Activated B cell treated with CpG ODN at 0.5 μM for 24 hours (primary cell): ENCODE data around the gene CPLX3. TPM values are rescaled to one million over a fixed set of nuclear protein-coding genes. Genes with fewer than 3 reads are reported as not detected.

Experiments used
- ATAC-seq: fragments of 200-7000 bp; cut with Tn5 transposase; one replicate; pipeline ENCODE4 v1.10.0; 2021; ENCODE audit warnings: low read depth, mild to moderate bottlenecking, moderate library complexity
- CTCF ChIA-PET: fragments of 350-600 bp; sonication (Branson Sonifier 250); formaldehyde crosslinking; loops from one replicate; lab custom pipeline; 2021; ENCODE audit warnings: antibody characterized with exemption; lab: Charles Lee
- POLR2A ChIA-PET: fragments of 350-600 bp; sonication (Branson Sonifier 250); formaldehyde crosslinking; loops from one replicate; lab custom pipeline; 2021; ENCODE audit warnings: antibody characterized with exemption; lab: Charles Lee
- DNase-seq: peaks from one replicate; pipeline ENCODE4 v3.0.0; 2022
- H3K27ac Mint-ChIP-seq: one replicate; pipeline ENCODE4 v1.8.0; 2020; ENCODE audit warnings: mixed read lengths
- H3K27me3 Mint-ChIP-seq: one replicate; pipeline ENCODE4 v1.8.0; 2021; ENCODE audit warnings: mixed read lengths
- H3K36me3 Mint-ChIP-seq: one replicate; pipeline ENCODE4 v1.8.0; 2021; ENCODE audit warnings: low read depth, mixed read lengths
- H3K4me1 Mint-ChIP-seq: one replicate; pipeline ENCODE4 v1.8.0; 2021; ENCODE audit warnings: mixed read lengths
- H3K4me3 Mint-ChIP-seq: one replicate; pipeline ENCODE4 v1.8.0; 2020; ENCODE audit warnings: mild to moderate bottlenecking, mixed read lengths
- H3K9me3 Mint-ChIP-seq: one replicate; pipeline ENCODE4 v1.8.0; 2020; ENCODE audit warnings: mixed read lengths
- CTCF ChIP-seq: fragments of 200-600 bp; IDR thresholded peaks from one replicate; pipeline ENCODE4 v1.8.0; 2022; ENCODE audit warnings: antibody characterized with exemption, mild to moderate bottlenecking
- intact Hi-C: fragments of 100-400 bp; cut with micrococcal nuclease; formaldehyde crosslinking; loops from one replicate; pipeline ENCODE4 v1.15.1; 2024
- total RNA-seq: library from RNA; stranded (reverse); gene quantifications from 2 replicates; pipeline ENCODE4 v1.2.3, GENCODE V29; 2022

Gene CPLX3
- total RNA-seq, 1 donor from 2014 or later: 0.22 TPM

DNA sequence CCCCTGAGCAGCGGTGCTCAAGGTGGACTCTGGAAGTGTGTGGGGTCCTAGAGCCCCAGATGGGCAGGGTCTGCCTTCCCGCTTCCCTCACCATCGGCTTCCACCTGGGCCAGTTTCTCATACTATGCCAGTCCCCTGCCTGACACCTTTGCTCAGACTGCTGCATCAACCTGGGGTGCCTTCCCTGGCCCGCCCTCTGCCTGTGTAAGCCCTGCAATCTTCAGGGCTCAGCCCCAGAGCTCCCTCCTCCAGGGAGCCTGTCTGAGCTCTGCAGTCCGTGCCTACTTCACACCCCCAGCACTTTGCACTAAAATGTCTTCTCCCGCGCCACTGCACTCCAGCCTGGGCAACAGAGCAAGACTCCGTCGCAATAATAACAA, 31.5 kb upstream of the CPLX3 start:
- no peak for DNase-seq
- TF ChIP-seq CTCF: no peak
- Mint-ChIP-seq H3K4me3 (peak overlapping the region; percentile 64), H3K36me3 (peaks cover 72% of the 10 kb centered on the region), H3K4me1 (peaks cover 96% of the 10 kb centered on the region), H3K27ac (peak overlapping the region; percentile 88), H3K27me3 (no peaks in the 10 kb centered on the region), H3K9me3 (no peaks in the 10 kb centered on the region)
- ChIA-PET CTCF (interaction anchor here (26.2 kb wide), 1 partner anchor 18 kb away, joined by 1146 read pairs; the partner anchor contains the start of gene CSK), POLR2A (interaction anchor here (0.7 to 32.5 kb wide), 5 partner anchors 12 to 413 kb away, joined by 3 to 2569 read pairs (median 4); partner anchors contain the start of genes CSK and ULK3)
- ATAC-seq: no peak
- intact Hi-C loops: no loop called here

GRCh38 chr15:74795966-74796625, 30.3 kb upstream of the CPLX3 start:
- DNase-seq (no peak), ATAC-seq (no peak)
- Mint-ChIP-seq H3K4me1 (peaks cover 96% of the 10 kb centered on the region), H3K9me3 (no peaks in the 10 kb centered on the region), H3K27ac (peak overlapping the region; percentile 88), H3K4me3 (peak overlapping the region; percentile 39), H3K36me3 (peaks cover 79% of the 10 kb centered on the region), H3K27me3 (no peaks in the 10 kb centered on the region)
- no peak for TF ChIP-seq CTCF
- ChIA-PET POLR2A (interaction anchor here (1.2 to 32.5 kb wide), 3 partner anchors 11 to 16 kb away, joined by 4 to 2569 read pairs (median 6); partner anchors contain the start of gene CSK), CTCF (interaction anchor here (6.3 to 26.2 kb wide), 2 partner anchors 7 to 20 kb away, joined by 134 to 1146 read pairs; partner anchors contain the start of gene CSK)
- intact Hi-C loops: no loop called here

DNA sequence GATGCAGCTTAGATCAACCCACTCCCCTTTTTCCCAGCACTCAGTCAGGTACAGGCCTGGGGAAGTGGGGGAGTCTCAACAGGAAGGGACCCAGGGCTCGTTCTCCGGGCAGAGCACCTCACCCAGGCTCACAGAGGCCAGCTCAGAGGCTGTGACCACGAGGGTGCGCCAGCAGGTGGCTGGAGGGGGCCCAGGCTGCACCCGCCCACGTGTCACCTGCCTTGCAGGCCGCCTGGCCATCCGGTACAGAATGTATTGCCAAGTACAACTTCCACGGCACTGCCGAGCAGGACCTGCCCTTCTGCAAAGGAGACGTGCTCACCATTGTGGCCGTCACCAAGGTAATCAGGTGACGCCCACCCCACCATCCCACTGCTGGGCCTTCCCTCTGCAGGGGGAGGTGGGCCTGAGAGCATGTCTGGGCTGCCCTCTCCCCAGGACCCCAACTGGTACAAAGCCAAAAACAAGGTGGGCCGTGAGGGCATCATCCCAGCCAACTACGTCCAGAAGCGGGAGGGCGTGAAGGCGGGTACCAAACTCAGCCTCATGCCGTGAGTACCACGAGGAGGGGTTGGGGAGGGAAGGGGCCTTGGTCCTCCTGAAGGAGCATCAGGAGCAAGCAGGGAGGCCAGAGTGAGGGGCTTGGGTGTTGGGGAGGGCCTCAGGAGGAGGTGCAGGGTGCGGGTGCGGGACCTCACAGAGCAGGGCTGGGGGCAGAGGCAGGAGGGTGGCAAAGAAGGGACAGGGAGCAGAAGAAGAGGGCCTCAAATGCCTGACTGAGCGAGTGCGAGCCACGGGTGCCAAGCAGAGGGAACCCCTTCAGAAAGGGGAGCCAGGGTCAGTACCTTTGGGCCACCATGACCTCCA, 27.8 kb upstream of the CPLX3 start:
- ATAC-seq: no peak
- DNase-seq: no peak
- Mint-ChIP-seq H3K36me3 (peaks cover 79% of the 10 kb centered on the region), H3K4me1 (peaks cover 72% of the 10 kb centered on the region), H3K9me3 (no peaks in the 10 kb centered on the region), H3K27ac (peak overlapping the region; percentile 89), H3K4me3 (peak overlapping the region; percentile 56), H3K27me3 (no peaks in the 10 kb centered on the region)
- CTCF ChIA-PET: interaction anchor here (0.8 to 26.2 kb wide), 10 partner anchors 10 to 372 kb away, joined by 3 to 1146 read pairs (median 6); partner anchors contain the start of gene CSK
- POLR2A ChIA-PET: interaction anchor here (1.0 to 32.5 kb wide), 6 partner anchors 9 to 414 kb away, joined by 3 to 2569 read pairs (median 4); partner anchors contain the start of genes COX5A, CSK and ULK3
- TF ChIP-seq CTCF: no peak
- intact Hi-C loops: no loop called here

GRCh38 chr15:74799255-74799855, 27.1 kb upstream of the CPLX3 start:
- Mint-ChIP-seq H3K4me3 (peak overlapping the region; percentile 41), H3K27ac (peak overlapping the region; percentile 89), H3K9me3 (no peaks in the 10 kb centered on the region), H3K27me3 (no peaks in the 10 kb centered on the region), H3K4me1 (peaks cover 68% of the 10 kb centered on the region), H3K36me3 (peaks cover 86% of the 10 kb centered on the region)
- ChIA-PET POLR2A (interaction anchor here (0.9 to 32.5 kb wide), 11 partner anchors 8 to 415 kb away, joined by 3 to 2569 read pairs (median 4); partner anchors contain the start of genes ARID3B, COX5A, CSK and CYP1A1), CTCF (interaction anchor here (0.8 to 26.2 kb wide), 11 partner anchors 11 to 373 kb away, joined by 3 to 1146 read pairs (median 8); partner anchors contain the start of gene CSK)
- DNase-seq (no peak), ATAC-seq (peak; percentile 15)
- intact Hi-C loops: no loop called here
- TF ChIP-seq CTCF: no peak
